ENCODE data around the gene HK3. TPM values are rescaled to one million over a fixed set of nuclear protein-coding genes. Genes with fewer than 3 reads are reported as not detected.

Gene HK3
- total and polyA plus RNA-seq, 9 of the 15 experiments (the other 6 are each of a cell fraction or from before 2014, with no cell fraction given), result 0.16 TPM; not detected in 8

DNA sequence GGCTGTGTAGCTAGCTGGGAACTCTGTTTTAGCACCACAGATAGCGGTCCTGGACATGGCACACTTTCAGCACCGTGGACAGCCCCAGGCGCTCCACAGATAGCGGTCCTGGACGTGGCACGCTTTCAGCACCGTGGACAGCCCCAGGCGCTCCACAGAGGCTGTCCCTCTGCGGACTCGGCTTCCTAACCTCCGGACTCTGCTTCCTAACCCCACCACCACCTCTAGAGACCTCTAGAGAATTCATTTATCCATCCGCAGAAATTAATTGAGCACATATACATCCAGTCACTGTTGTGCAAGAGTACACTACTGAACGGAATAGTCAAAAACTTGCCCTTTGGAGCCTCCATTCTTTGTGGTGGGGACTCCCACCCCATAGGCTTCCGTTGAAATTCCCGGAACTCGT lies 61.4 kb downstream of the HK3 start (continued):
- TF ChIP-seq, protein P1, sequence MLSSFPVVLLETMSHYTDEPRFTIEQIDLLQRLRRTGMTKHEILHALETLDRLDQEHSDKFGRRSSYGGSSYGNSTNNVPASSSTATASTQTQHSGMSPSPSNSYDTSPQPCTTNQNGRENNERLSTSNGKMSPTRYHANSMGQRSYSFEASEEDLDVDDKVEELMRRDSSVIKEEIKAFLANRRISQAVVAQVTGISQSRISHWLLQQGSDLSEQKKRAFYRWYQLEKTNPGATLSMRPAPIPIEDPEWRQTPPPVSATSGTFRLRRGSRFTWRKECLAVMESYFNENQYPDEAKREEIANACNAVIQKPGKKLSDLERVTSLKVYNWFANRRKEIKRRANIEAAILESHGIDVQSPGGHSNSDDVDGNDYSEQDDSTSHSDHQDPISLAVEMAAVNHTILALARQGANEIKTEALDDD (IDR thresholded peaks at IDR 0.05), result no peak
- TF ChIP-seq REST (IDR thresholded peaks at IDR 0.05; ENCODE audit: borderline replicate concordance) (peak; percentile 100), REST (CRISPR knock-in tag; IDR thresholded peaks at IDR 0.05; ENCODE audit: low read depth) (peak; percentile 100), E2F4 (CRISPR knock-in tag; IDR thresholded peaks at IDR 0.05; ENCODE audit: low read depth) (peak; percentile 97), BRCA1 (IDR thresholded peaks at IDR 0.05) (no peak), BRCA1 (CRISPR knock-in tag; IDR thresholded peaks at IDR 0.05) (peak; percentile 98; the same call in 1 of the 2 replicates), SIN3B (IDR thresholded peaks at IDR 0.05; ENCODE audit: low read depth) (peak; percentile 16; the same call in 1 of the 2 replicates), ETV1 (tag; conservative IDR thresholded peaks at IDR 0.05; ENCODE audit: low read depth) (peak; percentile 46; the same call in 1 of the 2 replicates), ZNF445 (CRISPR knock-in tag; IDR thresholded peaks at IDR 0.05; ENCODE audit: low read depth) (0 out of 2 replicates have a peak, but pooled peaks have one; percentile 60), FIP1L1 (IDR thresholded peaks at IDR 0.05; ENCODE audit: low read depth, low read length, poor library complexity, severe bottlenecking) (no peak), SREBF2 (CRISPR knock-in tag; IDR thresholded peaks at IDR 0.05) (peak; percentile 99; the same call in 1 of the 2 replicates), STAT6 (CRISPR knock-in tag; IDR thresholded peaks at IDR 0.05) (peak; percentile 89; the same call in 1 of the 2 replicates), MLX (CRISPR knock-in tag; conservative IDR thresholded peaks at IDR 0.05) (peak in 1 of 2 experiments; percentile 99; a peak in 2 of 4 replicates), RNF2 (IDR thresholded peaks at IDR 0.05) (no peak)

Data from K562 (cell line).